PC-9 (cell line): ENCODE results near the gene ZNF316. TPM values are rescaled to one million over a fixed set of nuclear protein-coding genes. Genes with fewer than 3 reads are reported as not detected.

Experiments used
- BruUV-seq: library from RNA; stranded (reverse); fragments of 400-500 nt; replicated peaks from 2 replicates; lab custom pipeline; 2021; lab: Mats Ljungman, UMichigan
- CTCF ChIA-PET: fragments of 300-600 bp; sonication (Branson Sonifier 250); formaldehyde crosslinking; loops from one replicate; lab custom pipeline; 2022; ENCODE audit warnings: antibody characterized with exemption; lab: Charles Lee
- POLR2A ChIA-PET: fragments of 300-600 bp; sonication (Branson Sonifier 250); formaldehyde crosslinking; loops from one replicate; lab custom pipeline; 2022; ENCODE audit warnings: antibody characterized with exemption; ENCODE audit not compliant: unreplicated experiment; lab: Charles Lee
- DNase-seq, 2 experiments: peaks; one replicate each; pipeline versions ENCODE4 v3.0.0 to v3.0.0-alpha.2; 2015 to 2022; ENCODE audit warnings: mixed read lengths in 1 of 2
- H2AFZ ChIP-seq: fragments of 200-600 bp; sonication (generic); 2 replicates; pipeline ENCODE4 v1.8.1; 2017; ENCODE audit warnings: antibody characterized with exemption
- H3F3A ChIP-seq: fragments of 200-600 bp; sonication (generic); 2 replicates; pipeline ENCODE4 v1.8.1; 2017; ENCODE audit warnings: antibody characterized with exemption, mild to moderate bottlenecking, low read depth; ENCODE audit not compliant: insufficient read depth
- H3K27ac ChIP-seq: fragments of 200-600 bp; sonication (generic); 2 replicates; pipeline ENCODE4 v1.6.1; 2016; ENCODE audit warnings: mixed run types
- H3K27me3 ChIP-seq: fragments of 200-600 bp; sonication (generic); 2 replicates; pipeline ENCODE4 v1.6.1; 2016; ENCODE audit warnings: low read depth, mixed run types; ENCODE audit not compliant: insufficient read depth
- H3K36me3 ChIP-seq: fragments of 200-600 bp; sonication (generic); 2 replicates; pipeline ENCODE4 v1.6.1; 2016; ENCODE audit warnings: low read depth, mixed run types
- H3K4me1 ChIP-seq: fragments of 200-600 bp; sonication (generic); replicated peaks from 2 replicates; pipeline ENCODE4 v1.6.1; 2016; ENCODE audit warnings: mixed run types; ENCODE audit not compliant: insufficient read depth
- H3K4me2 ChIP-seq: fragments of 200-600 bp; sonication (generic); 2 replicates; pipeline ENCODE4 v1.6.1; 2017; ENCODE audit warnings: mixed run types
- H3K4me3 ChIP-seq: fragments of 200-600 bp; sonication (generic); 2 replicates; pipeline ENCODE4 v1.6.1; 2016; ENCODE audit warnings: mixed run types
- H3K79me2 ChIP-seq: fragments of 200-600 bp; sonication (generic); 2 replicates; pipeline ENCODE4 v1.6.1; 2017; ENCODE audit warnings: low read depth, mixed run types
- H3K9me2 ChIP-seq: fragments of 200-600 bp; sonication (generic); 2 replicates; pipeline ENCODE4 v1.8.1; 2017; ENCODE audit warnings: mild to moderate bottlenecking; ENCODE audit not compliant: insufficient read depth
- H3K9me3 ChIP-seq: fragments of 200-600 bp; sonication (generic); 2 replicates; pipeline ENCODE4 v1.8.1; 2016; ENCODE audit warnings: low read depth; ENCODE audit not compliant: insufficient read depth
- H4K20me1 ChIP-seq: fragments of 200-600 bp; sonication (generic); 2 replicates; pipeline ENCODE4 v1.8.1; 2017; ENCODE audit not compliant: insufficient read depth
- EZH2 ChIP-seq: fragments of 200-600 bp; sonication (generic); IDR thresholded peaks from 2 replicates; pipeline ENCODE4 v1.8.0; 2017; ENCODE audit warnings: antibody characterized with exemption, low read depth
- intact Hi-C: fragments of 100-400 bp; cut with micrococcal nuclease; formaldehyde crosslinking; loops from one replicate; pipeline ENCODE4 v1.10.0; 2022; ENCODE audit not compliant: unreplicated experiment
- total RNA-seq: library from RNA; stranded (reverse); gene quantifications from 2 replicates; pipeline ENCODE4 v1.2.3, GENCODE V29; 2021
- TF ChIP-seq, protein P1 (sequence below): fragments of 200-600 bp; sonication (generic); conservative IDR thresholded peaks from 2 replicates; pipeline ENCODE4 v1.6.1; 2017; ENCODE audit warnings: mixed run types, antibody characterized with exemption, mild to moderate bottlenecking, moderate library complexity

The ZNF316 gene
- total RNA-seq, 1 experiment from 2014 or later, result 28.4 TPM

DNA sequence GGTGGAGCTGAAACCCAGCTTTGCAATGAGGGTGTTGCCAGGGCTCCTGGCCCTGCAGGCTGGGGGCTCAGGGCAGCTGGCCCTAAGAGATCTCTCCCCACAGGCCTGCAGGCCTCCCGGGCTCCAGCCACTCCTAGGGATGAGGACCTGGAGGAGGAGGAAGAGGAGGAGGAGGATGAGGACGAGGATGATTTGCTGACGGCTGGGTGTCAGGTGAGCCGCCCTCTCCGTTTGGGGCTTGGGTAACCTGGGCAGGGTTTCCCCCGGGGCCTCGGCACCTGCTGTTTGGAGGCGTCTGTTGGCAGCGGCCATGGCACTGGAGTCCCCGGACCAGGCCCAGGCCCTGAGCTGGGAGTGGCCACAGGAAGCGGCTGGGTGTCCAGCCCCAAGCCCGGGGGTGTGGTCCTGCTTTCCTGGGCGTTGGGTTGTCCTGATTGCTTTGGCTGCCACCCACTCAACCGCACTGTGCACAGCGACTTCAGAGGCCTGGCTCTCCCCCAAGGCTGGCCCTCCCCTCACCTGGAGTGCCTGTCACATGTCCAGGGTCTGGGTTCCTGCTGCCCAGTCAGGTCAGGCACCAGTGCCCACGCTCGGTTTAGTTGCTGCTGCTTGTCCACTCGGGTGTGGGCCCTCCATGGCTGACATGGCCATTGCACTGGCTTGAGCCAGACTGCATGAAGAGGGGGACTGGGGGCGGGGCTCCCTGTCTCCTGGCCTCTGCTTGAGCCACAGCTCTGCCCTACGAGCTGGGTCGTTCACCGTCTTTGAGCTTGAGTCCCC, 5.9 kb downstream of the ZNF316 start:
- DNase-seq, result no peak
- H4K20me1 ChIP-seq, result 0 out of 2 replicates have a peak, but pooled peaks cover 4% of the 10 kb centered on the region
- no peak overlapping the region for H3K27ac ChIP-seq
- H2AFZ ChIP-seq, result no peak overlapping the region
- no TSS peak for BruUV-seq
- peaks cover 13% of the 10 kb centered on the region; the same call in 1 of the 2 replicates for H3K36me3 ChIP-seq
- CTCF ChIA-PET, result no interaction called here
- intact Hi-C loops, result no loop called here
- no peak overlapping the region for H3K4me3 ChIP-seq
- peaks cover 5% of the 10 kb centered on the region; the same call in 1 of the 2 replicates for H3K4me1 ChIP-seq
- no peaks in the 10 kb centered on the region for H3K9me2 ChIP-seq
- H3K27me3 ChIP-seq, result no peaks in the 10 kb centered on the region
- H3K4me2 ChIP-seq, result no peak overlapping the region
- no peaks in the 10 kb centered on the region for H3F3A ChIP-seq
- POLR2A ChIA-PET, result no interaction called here
- TF ChIP-seq EZH2, result no peak
- TF ChIP-seq, protein P1, sequence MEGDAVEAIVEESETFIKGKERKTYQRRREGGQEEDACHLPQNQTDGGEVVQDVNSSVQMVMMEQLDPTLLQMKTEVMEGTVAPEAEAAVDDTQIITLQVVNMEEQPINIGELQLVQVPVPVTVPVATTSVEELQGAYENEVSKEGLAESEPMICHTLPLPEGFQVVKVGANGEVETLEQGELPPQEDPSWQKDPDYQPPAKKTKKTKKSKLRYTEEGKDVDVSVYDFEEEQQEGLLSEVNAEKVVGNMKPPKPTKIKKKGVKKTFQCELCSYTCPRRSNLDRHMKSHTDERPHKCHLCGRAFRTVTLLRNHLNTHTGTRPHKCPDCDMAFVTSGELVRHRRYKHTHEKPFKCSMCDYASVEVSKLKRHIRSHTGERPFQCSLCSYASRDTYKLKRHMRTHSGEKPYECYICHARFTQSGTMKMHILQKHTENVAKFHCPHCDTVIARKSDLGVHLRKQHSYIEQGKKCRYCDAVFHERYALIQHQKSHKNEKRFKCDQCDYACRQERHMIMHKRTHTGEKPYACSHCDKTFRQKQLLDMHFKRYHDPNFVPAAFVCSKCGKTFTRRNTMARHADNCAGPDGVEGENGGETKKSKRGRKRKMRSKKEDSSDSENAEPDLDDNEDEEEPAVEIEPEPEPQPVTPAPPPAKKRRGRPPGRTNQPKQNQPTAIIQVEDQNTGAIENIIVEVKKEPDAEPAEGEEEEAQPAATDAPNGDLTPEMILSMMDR, result no peak
- H3K79me2 ChIP-seq, result peaks cover 18% of the 10 kb centered on the region
- H3K9me3 ChIP-seq, result no peaks in the 10 kb centered on the region

DNA sequence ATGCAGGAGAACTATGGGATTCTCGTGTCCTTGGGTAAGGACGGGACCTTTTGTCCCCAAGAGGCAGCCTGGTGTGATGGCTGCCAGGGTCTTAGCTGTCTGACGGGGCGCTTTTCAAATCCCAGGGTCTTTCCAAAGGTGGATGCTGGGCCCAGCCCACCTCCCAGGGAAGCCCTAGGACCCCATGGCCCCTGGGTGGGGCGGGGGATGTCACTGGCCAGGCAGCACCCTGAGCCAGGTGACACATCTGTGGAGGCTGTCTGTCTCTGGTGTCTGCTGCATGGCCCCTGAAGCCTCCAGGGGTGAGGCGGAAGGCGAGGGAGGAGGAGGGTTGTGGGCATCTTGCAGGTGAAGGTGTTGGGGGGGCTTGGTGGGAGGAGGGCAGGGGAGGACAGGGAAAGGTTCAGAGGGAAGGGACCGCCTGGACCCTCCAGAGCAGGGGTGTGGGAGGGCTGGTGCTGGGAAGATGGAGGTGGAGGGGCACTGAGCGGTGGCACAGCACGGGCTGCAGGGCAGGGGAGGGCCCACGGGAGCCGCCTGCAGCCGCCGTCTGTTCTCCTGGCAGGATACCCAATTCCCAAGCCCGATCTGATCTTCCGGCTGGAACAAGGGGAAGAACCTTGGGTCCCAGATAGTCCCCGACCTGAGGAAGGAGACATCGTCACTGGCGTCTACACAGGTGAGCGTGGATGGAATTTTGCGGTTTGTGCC, 7.0 kb downstream of the ZNF316 start:
- 0 out of 2 replicates have a peak, but pooled peaks cover 4% of the 10 kb centered on the region for H4K20me1 ChIP-seq
- H3K9me3 ChIP-seq, result no peaks in the 10 kb centered on the region
- no TSS peak for BruUV-seq
- ChIA-PET CTCF (no interaction called here), POLR2A (no interaction called here)
- no peak overlapping the region for H3K4me2 ChIP-seq
- intact Hi-C loops, result no loop called here
- no peak overlapping the region for H2AFZ ChIP-seq
- H3K4me1 ChIP-seq, result no peaks in the 10 kb centered on the region
- no peak for DNase-seq
- H3K9me2 ChIP-seq, result no peaks in the 10 kb centered on the region
- peaks cover 7% of the 10 kb centered on the region for H3K79me2 ChIP-seq
- H3K27ac ChIP-seq, result no peak overlapping the region
- no peak overlapping the region for H3K4me3 ChIP-seq
- TF ChIP-seq, protein P1, result no peak
- no peak for TF ChIP-seq EZH2
- no peaks in the 10 kb centered on the region for H3K27me3 ChIP-seq
- peaks cover 13% of the 10 kb centered on the region; the same call in 1 of the 2 replicates for H3K36me3 ChIP-seq
- no peaks in the 10 kb centered on the region for H3F3A ChIP-seq

DNA sequence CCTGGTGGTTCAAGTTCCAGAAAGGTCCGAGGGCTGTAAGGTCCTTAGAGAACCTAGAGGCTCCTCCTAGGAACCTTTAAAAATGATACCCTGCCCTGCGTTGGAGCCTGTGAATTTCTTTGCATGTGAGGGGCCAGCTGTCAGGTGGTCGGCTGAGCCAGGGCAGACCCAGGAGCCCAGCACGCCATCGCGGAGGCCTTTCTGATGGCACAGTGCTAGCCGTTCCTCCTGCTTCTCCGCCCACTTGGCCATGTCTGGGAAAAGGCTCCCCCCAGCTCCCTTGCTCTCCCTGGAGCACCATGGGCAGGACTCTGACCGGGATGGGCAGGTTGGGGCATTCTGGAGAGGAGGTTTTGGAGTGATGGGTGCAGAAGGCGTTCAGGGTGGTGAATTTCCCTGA, 7.6 kb downstream of the ZNF316 start:
- Histone ChIP-seq H3K4me2 (no peak overlapping the region), H3K4me3 (no peak overlapping the region), H3K9me3 (no peaks in the 10 kb centered on the region), H3K27ac (no peak overlapping the region), H3K27me3 (no peaks in the 10 kb centered on the region), H3K9me2 (no peaks in the 10 kb centered on the region), H3F3A (no peaks in the 10 kb centered on the region), H2AFZ (no peak overlapping the region), H3K79me2 (0 out of 2 replicates have a peak, but pooled peaks cover 5% of the 10 kb centered on the region), H4K20me1 (0 out of 2 replicates have a peak, but pooled peaks cover 4% of the 10 kb centered on the region), H3K4me1 (no peaks in the 10 kb centered on the region), H3K36me3 (peaks cover 13% of the 10 kb centered on the region; the same call in 1 of the 2 replicates)
- ChIA-PET POLR2A (interaction anchor here (0.7 kb wide), 1 partner anchor 86 kb away, joined by 9 read pairs; no protein-coding TSS in a partner anchor), CTCF (no interaction called here)
- no TSS peak for BruUV-seq
- TF ChIP-seq EZH2, result no peak
- intact Hi-C loops, result no loop called here
- DNase-seq, result no peak
